ENCODE data around the gene ZHX3.
A peak's percentile ranks its signal among the peaks of the same experiment; 100 is the strongest.

The ZHX3 gene

DNA sequence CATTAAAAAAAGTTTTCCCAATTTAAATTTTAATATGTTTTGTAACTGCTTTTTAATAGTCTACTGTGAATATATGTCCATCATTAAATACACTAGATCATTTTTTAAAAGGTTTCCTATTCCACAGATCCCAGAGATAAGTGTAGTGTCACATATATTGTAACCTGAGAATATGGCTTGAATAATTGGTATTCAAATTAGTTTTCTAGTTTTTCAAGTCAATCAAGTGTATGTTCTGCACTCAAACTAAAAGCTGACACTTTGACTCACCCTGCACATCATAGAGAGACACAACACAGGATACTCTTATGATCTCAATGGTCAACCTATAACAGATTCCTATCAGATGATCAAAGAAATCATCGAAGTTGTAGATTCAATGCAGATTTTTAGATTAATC is 49.1 kb downstream of the ZHX3 start:
- peak overlapping the region; percentile 60 for H3K27ac ChIP-seq
- no peak for TF ChIP-seq ZFX (IDR thresholded peaks at IDR 0.05; ENCODE audit: borderline replicate concordance)
- TF ChIP-seq, protein P1, sequence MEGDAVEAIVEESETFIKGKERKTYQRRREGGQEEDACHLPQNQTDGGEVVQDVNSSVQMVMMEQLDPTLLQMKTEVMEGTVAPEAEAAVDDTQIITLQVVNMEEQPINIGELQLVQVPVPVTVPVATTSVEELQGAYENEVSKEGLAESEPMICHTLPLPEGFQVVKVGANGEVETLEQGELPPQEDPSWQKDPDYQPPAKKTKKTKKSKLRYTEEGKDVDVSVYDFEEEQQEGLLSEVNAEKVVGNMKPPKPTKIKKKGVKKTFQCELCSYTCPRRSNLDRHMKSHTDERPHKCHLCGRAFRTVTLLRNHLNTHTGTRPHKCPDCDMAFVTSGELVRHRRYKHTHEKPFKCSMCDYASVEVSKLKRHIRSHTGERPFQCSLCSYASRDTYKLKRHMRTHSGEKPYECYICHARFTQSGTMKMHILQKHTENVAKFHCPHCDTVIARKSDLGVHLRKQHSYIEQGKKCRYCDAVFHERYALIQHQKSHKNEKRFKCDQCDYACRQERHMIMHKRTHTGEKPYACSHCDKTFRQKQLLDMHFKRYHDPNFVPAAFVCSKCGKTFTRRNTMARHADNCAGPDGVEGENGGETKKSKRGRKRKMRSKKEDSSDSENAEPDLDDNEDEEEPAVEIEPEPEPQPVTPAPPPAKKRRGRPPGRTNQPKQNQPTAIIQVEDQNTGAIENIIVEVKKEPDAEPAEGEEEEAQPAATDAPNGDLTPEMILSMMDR (IDR thresholded peaks at IDR 0.05): no peak

GRCh38 chr20:41265938-41266337 is 51.6 kb downstream of the ZHX3 start:
- TF ChIP-seq, protein P1 (IDR thresholded peaks at IDR 0.05): no peak
- TF ChIP-seq ZFX (IDR thresholded peaks at IDR 0.05; ENCODE audit: borderline replicate concordance): no peak
- no peak overlapping the region for H3K27ac ChIP-seq

GRCh38 chr20:41264819-41265218 is 52.7 kb downstream of the ZHX3 start:
- TF ChIP-seq, protein P1 (IDR thresholded peaks at IDR 0.05): no peak
- no peak for TF ChIP-seq ZFX (IDR thresholded peaks at IDR 0.05; ENCODE audit: borderline replicate concordance)

GRCh38 chr20:41261790-41262717 is 55.5 kb downstream of the ZHX3 start:
- TF ChIP-seq, protein P1 (IDR thresholded peaks at IDR 0.05): no peak
- no peak for TF ChIP-seq ZFX (IDR thresholded peaks at IDR 0.05; ENCODE audit: borderline replicate concordance)
- no peak overlapping the region for H3K27ac ChIP-seq

More at GRCh38 chr20:41264819-41265218, 52.7 kb downstream of the ZHX3 start:
- H3K27ac ChIP-seq: no peak overlapping the region

DNA sequence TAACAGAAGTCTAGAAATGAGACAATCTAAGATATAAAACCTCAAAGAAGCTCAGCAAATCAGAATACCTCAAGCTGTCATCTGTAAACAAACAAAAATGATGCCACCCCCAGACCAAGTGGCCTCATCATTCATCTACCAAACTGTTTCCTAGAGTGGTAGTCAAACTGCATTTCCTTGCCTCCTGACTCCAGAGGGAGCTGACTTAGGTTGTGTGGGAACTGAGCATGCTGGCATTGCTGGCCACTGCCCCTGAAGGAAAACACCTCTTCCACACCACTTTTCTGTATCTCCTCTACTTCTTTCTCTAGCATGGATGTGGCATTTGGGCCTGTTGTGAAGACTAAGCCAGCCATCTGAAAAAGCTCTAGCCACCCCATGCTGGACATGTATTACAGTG is 56.3 kb downstream of the ZHX3 start:
- no peak for TF ChIP-seq ZFX (IDR thresholded peaks at IDR 0.05; ENCODE audit: borderline replicate concordance)
- TF ChIP-seq, protein P1 (IDR thresholded peaks at IDR 0.05): no peak
- H3K27ac ChIP-seq: no peak overlapping the region

GRCh38 chr20:41260734-41261220 is 56.8 kb downstream of the ZHX3 start:
- TF ChIP-seq, protein P1 (IDR thresholded peaks at IDR 0.05): no peak
- no peak for TF ChIP-seq ZFX (IDR thresholded peaks at IDR 0.05; ENCODE audit: borderline replicate concordance)
- no peak overlapping the region for H3K27ac ChIP-seq

DNA sequence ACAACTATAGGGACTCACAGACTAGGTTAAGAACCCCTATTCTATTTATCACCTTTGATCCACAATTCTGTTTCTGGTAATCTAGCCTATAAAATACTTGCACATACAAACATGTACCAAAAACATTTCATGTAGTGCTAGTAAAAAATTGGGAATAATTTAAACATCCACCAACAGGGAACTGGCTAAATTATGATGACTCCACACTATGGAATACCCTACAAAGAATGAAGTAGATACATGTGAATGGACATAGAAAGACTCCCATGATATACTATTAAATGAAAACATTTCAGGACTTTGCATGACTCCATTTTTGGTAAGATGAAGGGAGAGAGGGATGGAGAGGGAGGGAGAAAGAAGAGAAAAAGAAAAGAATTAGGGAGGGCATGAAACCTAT is 58.2 kb downstream of the ZHX3 start:
- H3K27ac ChIP-seq: no peak overlapping the region
- no peak for TF ChIP-seq ZFX (IDR thresholded peaks at IDR 0.05; ENCODE audit: borderline replicate concordance)
- TF ChIP-seq, protein P1 (IDR thresholded peaks at IDR 0.05): no peak

Data from 22Rv1 (cell line).